ENCODE measurements around the gene TMEM8B.
"Not testable (repeated sequence)": the region's sequence is repeated elsewhere in the genome, so short reads cannot be mapped to it uniquely, and the experiment has no call there.

The TMEM8B gene

DNA sequence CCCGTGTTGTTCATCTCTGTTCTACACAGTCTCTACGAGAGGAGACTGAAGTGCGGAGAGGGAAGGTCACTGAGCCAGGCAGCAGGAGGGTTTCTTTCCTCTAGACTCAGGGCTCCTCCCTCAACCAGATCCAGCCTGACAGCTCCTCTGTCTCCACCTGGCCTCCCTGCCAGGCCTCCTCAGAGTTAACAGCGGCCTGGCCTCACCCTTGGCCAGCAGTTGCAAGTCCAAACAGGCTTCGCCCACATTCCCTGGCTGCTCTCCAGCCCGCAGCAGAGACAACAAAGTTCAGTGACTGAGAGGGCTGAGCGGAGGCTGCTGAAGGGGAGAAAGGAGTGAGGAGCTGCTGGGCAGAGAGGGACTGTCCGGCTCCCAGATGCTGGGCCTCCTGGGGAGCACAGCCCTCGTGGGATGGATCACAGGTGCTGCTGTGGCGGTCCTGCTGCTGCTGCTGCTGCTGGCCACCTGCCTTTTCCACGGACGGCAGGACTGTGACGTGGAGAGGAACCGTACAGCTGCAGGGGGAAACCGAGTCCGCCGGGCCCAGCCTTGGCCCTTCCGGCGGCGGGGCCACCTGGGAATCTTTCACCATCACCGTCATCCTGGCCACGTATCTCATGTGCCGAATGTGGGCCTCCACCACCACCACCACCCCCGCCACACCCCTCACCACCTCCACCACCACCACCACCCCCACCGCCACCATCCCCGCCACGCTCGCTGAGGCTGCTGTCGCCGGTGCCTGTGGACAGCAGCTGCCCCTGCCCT is 77.1 kb downstream of the TMEM8B start, which contains the start of gene HRCT1:
HRCT1 (plus strand) TSS at position 291 of the 768 bp plus-strand sequence; CDS start at position 377, 86 bp downstream.
- DNase-seq (ENCODE audit: low spot score) (peak; percentile 88), FAIRE-seq (peak; percentile 87)

DNA sequence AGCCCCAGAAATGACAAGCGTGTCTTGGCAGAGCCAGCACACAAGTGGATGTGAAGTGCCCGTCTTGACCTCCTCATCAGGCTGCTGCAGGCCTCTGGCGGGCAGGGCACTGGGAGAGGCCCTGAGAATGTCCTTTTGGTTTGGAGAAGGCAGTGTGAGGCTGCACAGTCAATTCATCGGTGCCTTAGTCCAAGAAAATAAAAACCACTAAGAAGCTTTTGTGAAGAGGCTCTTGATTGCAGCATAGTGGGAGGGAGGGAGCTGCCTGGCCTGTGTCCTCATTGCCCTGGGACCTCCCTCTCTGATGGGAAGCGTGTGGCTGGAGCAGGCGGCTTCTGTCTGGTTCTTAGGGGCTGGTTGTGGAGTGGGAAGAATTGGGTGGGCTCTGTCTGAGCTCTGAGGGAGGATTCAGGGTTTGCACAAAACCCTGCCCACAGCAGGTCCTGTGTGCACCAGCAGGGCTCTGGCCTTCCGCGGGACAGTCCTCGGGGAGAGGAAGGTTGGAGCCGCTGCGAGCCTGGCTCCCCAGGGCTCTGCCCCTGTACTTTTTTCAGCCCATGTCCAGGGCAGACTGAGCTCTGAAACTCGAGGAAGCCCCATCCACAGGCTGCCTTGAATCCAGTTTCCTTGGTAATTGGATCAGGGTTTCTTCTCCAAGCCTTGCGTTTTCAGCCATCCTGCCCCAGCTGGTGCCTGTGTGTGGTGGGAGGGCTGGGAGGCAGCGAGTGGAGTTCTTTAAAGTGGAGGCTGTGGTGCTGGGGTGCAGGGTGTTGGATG is 78.1 kb downstream of the TMEM8B start:
- DNase-seq (ENCODE audit: low spot score) (peak; percentile 32), FAIRE-seq (no peak)

DNA sequence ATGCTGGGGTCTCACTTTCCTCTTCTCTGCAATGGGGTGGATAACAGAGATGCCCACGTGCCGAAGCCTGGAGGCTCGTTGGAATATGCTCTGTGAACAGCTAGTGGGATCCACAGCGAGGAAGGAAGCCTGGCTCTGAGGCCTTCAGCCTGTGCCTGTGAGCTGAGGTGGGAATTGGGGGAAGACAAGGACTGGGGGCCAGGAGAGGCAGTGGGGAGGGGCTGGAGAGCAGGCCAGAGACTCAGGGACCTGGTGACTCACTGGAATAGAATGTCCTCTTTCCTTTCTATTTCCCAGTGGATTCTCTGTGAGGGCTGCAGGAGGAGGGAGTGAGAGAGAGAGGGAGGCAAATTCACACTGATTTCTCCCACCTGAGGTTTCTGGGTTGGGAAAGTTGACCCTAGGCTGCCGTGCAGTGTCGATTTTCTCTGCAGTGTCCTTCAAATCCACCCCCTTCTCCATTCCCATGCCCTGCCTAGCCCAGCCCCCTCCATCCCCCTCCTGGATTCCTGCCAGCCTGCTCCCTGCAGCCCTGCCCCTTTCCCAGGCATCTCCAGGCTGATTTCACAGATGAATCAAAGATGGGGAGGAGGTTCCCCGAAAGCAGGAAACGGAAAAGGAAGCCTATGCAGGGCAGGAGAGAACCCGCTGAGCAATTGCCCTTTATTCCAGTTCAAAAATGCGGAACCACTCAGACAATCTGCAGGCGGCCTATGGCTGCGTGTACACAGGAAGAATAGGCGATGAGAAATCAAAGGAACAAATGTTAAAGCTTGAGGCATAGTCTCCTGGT is 78.9 kb downstream of the TMEM8B start:
- peak; percentile 88 for FAIRE-seq
- DNase-seq (ENCODE audit: low spot score): peak; percentile 90

DNA sequence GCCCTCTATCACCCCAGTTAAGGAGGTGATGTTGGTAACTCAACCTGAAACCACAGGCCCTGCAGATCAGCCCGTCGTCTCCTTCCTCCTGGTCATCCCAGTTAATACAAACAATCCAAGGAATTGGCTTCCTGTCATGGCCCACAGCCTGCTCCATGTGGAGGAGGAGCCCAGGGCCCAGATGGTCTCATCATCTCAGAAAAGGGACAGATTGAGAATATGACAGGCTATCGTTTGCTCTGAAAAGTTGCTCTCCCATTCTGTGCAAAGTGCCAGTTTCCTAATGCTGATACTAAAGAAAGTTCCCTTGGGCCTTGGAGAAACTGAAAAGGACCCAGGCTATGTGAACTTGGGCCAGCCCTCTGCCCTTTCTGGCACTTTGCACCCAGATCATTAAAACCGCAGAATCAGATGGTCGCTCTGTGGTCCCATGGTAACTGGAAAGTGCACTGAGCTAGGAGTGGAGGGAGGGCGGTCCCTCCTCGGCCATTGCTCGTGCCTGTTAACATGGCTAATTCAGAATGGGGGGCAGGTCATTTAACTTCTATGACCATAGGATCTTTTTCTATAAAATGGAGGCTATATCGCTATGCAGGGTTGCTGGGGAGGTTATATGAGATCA is 79.6 kb downstream of the TMEM8B start:
- FAIRE-seq: no peak
- peak; percentile 82 for DNase-seq (ENCODE audit: low spot score)

DNA sequence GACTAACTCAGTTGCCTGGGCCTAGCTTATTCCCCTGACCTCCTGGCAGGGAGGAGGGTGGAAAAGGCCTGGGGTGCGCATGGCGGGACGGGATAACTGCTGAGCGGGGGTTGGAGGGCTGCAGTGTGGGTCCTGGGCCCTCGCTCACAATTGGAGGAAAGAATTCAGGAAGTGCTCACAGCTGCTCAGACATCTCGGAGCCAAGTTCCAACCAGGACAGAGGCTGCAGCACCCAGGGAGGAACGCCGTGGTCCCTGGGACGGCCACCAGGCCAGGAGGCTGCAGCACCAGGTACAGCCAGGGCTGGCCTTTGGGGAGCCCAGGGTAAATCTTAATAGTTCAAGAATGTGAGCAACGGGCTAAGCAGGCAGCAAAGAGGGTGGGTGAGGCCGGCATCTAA is 80.2 kb downstream of the TMEM8B start, which contains the start of gene SPAAR:
SPAAR (plus strand) TSS at position 217 of the 400 bp plus-strand sequence. CDS start 974 bp downstream, outside the sequence.
- DNase-seq (ENCODE audit: low spot score): no peak
- no peak for FAIRE-seq

DNA sequence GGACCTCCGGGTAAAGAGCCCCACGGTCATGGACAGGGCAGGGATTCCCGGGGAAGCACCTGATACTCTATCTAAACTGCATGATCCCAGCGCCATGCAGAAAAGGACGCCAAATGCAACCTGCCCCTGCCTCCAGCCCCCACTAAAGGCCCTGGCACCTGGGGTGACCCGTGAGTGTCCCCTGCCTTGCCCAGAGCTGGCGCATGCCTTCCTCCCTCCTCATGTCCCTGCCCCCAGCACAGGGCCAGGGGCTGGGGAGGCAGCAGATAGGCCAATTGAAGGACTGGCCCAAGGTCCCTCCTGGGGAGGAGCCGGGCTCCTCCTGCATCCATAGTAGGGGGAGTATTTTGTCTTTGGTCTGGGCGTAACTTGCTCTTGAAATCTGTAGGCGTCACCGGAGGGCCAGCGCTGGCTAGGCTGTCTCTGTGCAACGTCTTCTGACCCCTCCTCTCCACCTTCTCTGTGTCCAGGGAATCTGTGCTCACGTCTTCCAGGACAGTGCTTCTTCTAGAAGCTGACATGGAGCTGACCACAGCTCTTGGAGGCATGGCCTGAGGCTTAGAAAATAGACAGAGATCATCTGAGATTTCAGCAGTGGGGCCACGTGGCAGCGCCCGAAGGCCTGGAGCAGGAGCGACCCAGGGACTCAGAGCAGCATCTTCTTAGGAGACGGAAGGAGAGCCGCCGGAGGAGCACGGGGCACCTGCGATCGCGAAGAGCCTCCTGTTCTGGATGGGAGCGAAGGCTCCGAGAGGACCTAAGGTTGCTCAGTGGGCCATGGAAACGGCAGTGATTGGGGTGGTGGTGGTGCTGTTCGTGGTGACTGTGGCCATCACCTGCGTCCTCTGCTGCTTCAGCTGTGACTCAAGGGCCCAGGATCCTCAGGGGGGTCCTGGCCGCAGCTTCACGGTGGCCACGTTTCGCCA is 80.9 kb downstream of the TMEM8B start:
- FAIRE-seq (no peak), DNase-seq (ENCODE audit: low spot score) (no peak)

DNA sequence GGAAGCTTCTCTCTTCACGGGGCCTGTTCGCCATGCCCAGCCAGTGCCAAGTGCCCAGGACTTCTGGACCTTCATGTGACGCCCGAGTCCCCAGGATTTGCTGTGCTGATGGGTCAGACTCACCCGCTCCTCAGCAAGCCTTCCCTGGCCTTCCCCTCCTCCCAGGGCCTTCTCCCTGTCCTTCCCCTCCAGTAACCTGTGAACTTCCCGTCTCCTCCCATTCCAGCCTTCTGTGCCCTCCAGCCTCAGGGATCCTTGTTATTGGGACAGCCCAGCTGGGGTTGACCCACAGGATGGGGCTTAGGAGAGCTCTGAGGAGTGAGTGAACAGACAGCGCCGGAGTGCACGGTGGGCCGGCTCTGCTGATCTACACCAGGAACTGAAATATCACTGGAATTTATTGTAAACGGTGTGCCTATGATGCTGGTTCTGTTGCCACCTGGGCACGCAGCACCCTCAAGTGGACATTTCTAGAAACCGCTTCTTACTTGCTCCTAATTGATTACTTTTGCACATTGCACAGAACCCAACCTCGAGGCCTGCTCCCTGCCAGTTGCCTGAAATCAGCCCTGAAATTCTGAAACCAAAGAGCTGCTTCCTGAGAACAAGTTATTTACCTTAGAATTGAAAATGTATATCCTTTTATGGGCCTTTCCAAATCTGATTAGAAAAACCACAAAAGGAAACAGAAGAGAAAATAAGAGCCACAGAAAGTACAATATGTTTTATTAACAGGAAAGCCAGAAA is 81.8 kb downstream of the TMEM8B start:
- no peak for FAIRE-seq
- DNase-seq (ENCODE audit: low spot score): peak; percentile 51

DNA sequence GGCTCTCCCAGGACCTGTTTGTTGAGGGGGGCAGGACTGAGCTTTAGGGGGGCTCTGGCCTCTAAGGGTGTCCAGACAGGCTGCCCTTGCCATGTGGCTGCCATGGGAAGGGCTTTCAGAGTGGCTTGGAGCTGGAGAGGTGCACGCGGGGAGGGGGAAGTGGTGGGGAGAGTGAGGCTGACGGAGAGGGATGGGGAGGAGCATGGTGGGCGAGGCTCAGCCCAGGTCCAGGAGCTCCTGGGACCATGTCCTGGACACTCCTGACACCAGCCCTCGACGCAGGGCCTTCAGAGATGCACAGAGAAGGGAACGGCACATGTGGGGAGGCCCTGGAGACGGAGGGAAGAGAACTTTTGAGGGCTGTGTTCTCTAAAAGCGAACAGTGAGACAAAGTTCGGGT is 82.7 kb downstream of the TMEM8B start:
- FAIRE-seq (no peak), DNase-seq (ENCODE audit: low spot score) (no peak)

DNA sequence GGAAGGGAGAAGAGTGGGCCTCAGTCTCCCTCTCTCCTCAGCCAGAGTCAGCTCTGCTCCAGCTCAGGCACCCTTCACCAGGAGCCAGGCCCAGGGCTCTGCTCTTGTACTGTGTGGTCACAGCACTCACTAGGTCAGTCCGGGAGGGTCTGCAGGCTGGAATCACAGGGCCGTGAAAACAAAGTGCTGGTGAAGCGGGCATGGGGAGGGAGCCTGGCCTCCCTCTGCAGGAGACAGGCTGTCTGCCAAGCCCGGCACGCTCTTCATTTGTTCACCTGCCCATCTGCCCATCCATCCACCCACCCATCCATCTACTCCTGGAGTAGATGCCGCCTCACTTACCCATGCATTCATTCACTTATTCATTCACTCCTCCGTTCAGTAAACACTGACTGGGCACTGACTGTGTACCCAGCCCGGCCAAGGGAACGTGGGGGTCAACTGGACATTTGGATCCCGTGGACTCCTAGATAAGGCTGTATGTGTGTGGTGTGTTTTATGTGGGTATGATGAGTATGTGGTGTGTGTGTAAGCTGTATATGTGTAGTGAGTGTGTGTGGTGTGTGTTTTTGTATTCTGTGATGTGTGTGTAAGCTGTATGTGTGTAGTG is 83.9 kb downstream of the TMEM8B start:
- no peak for DNase-seq (ENCODE audit: low spot score)
- no peak for FAIRE-seq

DNA sequence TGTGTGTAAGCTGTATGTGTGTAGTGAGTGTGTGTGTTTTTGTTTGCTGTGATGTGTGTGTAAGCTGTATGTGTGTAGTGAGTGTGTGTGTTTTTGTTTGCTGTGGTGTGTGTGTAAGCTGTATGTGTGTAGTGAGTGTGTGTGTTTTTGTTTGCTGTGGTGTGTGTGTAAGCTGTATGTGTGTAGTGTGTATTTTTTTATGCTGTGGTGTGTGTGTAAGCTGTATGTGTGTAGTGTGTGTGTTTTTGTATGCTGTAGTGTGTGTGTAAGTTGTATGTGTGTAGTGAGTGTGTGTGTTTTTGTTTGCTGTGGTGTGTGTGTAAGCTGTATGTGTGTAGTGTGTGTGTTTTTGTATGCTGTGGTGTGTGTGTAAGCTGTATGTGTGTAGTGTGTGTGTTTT is 84.4 kb downstream of the TMEM8B start:
- DNase-seq (ENCODE audit: low spot score); FAIRE-seq: not testable (repeated sequence)

DNA sequence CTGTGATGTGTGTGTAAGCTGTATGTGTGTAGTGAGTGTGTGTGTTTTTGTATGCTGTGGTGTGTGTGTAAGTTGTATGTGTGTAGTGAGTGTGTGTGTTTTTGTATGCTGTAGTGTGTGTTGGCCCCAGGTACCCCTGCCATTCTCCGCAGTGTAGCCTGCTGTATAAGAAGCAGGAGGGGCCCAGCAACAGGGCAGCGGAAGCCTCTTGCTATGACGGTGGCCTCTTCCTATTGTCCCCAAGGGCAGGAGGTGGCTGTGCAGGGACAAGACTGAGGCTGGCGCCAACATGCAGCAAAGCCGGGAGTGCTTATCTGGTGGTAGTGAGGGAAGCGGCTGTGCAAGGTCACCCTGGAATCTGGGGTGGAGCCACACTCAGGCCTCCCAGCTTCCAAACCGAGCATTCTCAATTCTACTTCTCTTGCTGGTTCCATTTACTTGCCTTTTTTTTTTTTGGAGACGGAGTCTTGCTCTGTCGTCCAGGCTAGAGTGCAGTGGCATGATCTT is 85.3 kb downstream of the TMEM8B start:
- no peak for FAIRE-seq
- no peak for DNase-seq (ENCODE audit: low spot score)

Data from RCC 7860 (cell line).